RWPE1 (cell line): ENCODE measurements around the gene CREB5.

Source experiments
- CTCF ChIA-PET: fragments of 350-600 bp; sonication (Branson Sonifier 250); formaldehyde crosslinking; extraction: SDS; loops from one replicate; lab custom pipeline; 2021; lab: Yijun Ruan, JAX
- POLR2A ChIA-PET: fragments of 400-600 bp; formaldehyde crosslinking; extraction: SDS; loops from one replicate; lab custom pipeline; 2020; ENCODE audit warnings: antibody characterized with exemption; ENCODE audit not compliant: low non-redundant PET; lab: Yijun Ruan, JAX
- DNase-seq: peaks from one replicate; pipeline ENCODE4 v3.0.0; 2012; ENCODE audit warnings: low spot score
- H3K27ac ChIP-seq: fragments of 450-650 bp; 2 replicates; pipeline ENCODE4 v1.5.1; 2017
- CTCF ChIP-seq: fragments of 450-650 bp; conservative IDR thresholded peaks from 2 replicates; pipeline ENCODE4 v1.5.1; 2017; ENCODE audit warnings: low read depth, mild to moderate bottlenecking

The CREB5 gene

DNA sequence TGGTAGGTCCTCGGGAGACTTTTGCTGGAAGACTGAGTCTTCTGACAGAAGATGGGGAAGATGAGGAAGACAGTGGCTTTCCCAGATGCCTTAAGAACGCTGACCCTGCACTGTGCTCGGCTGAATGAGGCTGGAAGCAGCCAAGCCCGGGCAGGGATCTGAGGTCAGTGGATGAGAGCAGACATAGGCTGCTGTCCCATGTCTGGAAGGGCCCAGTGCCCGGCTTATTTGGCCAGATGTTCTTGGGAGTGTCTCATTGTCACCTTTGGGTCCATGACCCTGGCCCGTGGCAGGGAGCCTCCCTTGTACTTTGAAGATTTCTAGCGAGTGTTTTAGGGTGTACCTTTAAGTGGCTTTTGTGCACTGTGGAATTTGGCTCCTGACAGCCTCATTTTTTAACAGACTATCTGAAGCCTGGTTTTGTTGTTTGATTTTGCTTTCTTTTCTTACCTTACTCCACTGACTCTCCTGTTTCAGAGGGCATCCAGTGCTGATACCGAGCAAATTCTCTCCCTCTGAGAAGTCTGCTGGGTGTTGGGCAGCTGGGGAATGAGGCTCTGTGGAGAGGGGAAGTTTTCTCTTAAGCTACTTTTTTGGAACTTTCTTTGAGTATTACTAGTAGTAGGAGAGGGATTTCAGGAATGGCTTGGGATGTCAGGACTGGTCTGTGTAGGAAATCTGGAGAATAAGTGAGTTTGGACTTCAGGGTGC is 61.4 kb downstream of the CREB5 start:
- CTCF ChIA-PET: interaction anchor here (0.6 to 0.7 kb wide), 2 partner anchors 43 to 82 kb away, joined by 3 read pairs; no protein-coding TSS in a partner anchor
- no peak for TF ChIP-seq CTCF
- no peak for DNase-seq

GRCh38 chr7:28474282-28474638 is 61.9 kb downstream of the CREB5 start:
- TF ChIP-seq CTCF: no peak
- no peak overlapping the region for H3K27ac ChIP-seq
- POLR2A ChIA-PET: no interaction called here
- DNase-seq: no peak
- CTCF ChIA-PET: interaction anchor here (0.6 to 0.7 kb wide), 3 partner anchors 42 to 208 kb away, joined by 3 read pairs; no protein-coding TSS in a partner anchor

More for the DNA sequence above, 61.4 kb downstream of the CREB5 start:
- POLR2A ChIA-PET: no interaction called here
- H3K27ac ChIP-seq: no peak overlapping the region

DNA sequence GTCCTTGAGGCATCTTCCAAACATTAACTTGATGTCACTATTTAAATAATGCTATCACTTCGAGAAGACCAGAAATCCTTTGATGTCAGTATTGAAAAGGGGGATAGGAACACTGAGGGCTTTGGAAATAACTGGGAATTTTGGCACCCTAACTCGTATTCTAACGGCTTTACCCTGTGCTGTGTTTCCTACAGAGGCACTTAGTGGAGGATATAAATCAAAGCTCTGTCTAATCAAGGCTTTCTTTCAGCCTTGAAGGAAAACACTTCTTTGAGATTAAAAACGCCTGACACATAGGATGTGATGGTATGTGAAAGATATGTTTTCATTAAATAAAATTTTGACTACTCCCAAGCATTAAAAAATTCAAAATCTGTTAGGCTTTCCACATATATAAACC is 62.3 kb downstream of the CREB5 start:
- ChIA-PET POLR2A (no interaction called here), CTCF (interaction anchor here (0.7 kb wide), 2 partner anchors 208 to 612 kb away, joined by 3 to 5 read pairs; no protein-coding TSS in a partner anchor)
- no peak for TF ChIP-seq CTCF

DNA sequence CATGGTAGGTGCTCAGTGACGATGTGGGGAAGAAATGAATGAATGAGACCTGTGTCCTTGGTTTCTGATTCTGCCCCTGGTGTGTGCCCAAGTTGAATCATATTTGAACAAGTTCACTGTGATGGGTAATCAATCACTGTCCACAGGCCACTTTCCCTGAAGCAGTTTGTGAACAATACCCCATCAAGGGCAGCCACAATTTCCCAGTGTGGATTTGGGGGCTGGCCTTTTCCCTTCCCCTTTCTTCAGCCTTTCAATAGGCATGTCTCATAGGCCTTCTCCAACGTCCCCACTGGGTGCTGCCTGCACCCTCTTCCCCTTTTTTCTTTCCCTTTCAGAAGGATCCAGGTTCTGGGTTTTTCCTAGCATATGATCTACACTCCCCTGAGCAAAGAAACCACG is 64.7 kb downstream of the CREB5 start:
- CTCF ChIA-PET: no interaction called here
- POLR2A ChIA-PET: no interaction called here
- no peak overlapping the region for H3K27ac ChIP-seq
- no peak for DNase-seq
- no peak for TF ChIP-seq CTCF

More for the DNA sequence above, 62.3 kb downstream of the CREB5 start:
- DNase-seq: no peak
- H3K27ac ChIP-seq: no peak overlapping the region

DNA sequence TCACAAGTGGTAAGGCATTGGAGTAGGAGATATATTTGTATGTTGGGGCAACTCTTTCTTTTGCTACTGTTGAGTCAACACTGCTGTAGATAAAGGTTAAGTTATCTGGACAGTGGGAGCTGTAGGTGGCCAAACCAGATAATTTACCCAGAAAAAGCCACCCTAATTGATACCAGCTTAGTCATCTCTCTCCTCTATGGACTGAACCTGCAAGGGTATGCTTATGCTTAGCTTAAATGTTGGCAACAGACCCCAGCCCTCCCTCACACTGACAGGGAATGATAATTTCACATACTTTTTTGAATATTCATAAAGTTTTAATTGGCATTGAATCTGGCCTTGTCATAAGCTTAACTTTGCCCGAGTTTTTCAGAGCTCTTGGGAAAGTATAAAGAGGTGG is 66.3 kb downstream of the CREB5 start:
- DNase-seq: no peak
- CTCF ChIA-PET: interaction anchor here (0.5 to 0.6 kb wide), 4 partner anchors 18 to 319 kb away, joined by 3 to 10 read pairs (median 4); no protein-coding TSS in a partner anchor
- POLR2A ChIA-PET: no interaction called here
- TF ChIP-seq CTCF: no peak
- H3K27ac ChIP-seq: no peak overlapping the region

GRCh38 chr7:28479507-28479947 is 67.2 kb downstream of the CREB5 start:
- ChIA-PET CTCF (no interaction called here), POLR2A (no interaction called here)
- DNase-seq: no peak
- H3K27ac ChIP-seq: no peak overlapping the region
- no peak for TF ChIP-seq CTCF
